Measurements from ENCODE around the gene RBM8A. TPM values are rescaled to one million over a fixed set of nuclear protein-coding genes. Genes with fewer than 3 reads are reported as not detected.

Gene RBM8A
- total and polyA plus RNA-seq, 2 donors (not counting 1 experiment from before 2014, with no cell fraction given): 137 to 169 TPM

DNA sequence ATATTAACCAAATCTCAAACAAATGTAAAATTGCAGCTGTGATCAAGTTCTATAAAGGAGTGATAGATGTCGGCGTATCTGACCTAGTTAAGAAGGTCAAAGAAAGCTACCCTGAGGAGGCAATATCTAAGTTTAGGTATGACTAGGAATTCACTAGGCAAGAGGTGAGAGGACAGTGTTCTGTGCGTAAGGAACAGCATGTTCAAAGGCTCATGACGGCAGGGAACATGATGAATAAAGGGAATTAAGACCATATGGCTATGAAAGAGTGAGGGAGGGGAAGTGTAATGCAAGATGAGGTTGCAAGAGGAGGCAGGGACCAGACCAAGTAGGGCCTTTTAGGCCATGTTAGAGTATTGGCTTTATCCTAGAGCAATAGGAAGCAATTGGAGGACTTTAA, 21.9 kb upstream of the RBM8A start:
- ChIA-PET POLR2A (interaction anchor here (0.7 to 0.8 kb wide), 2 partner anchors 8 to 10 kb away, joined by 3 read pairs; partner anchors contain the start of gene LIX1L), CTCF (interaction anchor here (0.8 to 2.1 kb wide), 3 partner anchors 18 to 104 kb away, joined by 3 to 5 read pairs (median 4); partner anchors contain the start of genes NUDT17 and RBM8A)
- Mint-ChIP-seq H3K27me3 (no peaks in the 10 kb centered on the region), H3K27ac (no peak overlapping the region), H3K4me1 (peaks cover 12% of the 10 kb centered on the region), H3K9me3 (ENCODE audit: insufficient read depth) (no peaks in the 10 kb centered on the region), H3K4me3 (no peak overlapping the region)
- Histone ChIP-seq H3K4me1 (ENCODE audit: control insufficient read depth in 2 of 2, insufficient read depth in 2 of 2, low read length in 2 of 2) (no peaks in the 10 kb centered on the region), H3K79me2 (ENCODE audit: control insufficient read depth, insufficient read depth, low read length) (peaks cover 51% of the 10 kb centered on the region), H3K27ac (ENCODE audit: low read length in 2 of 2) (no peak overlapping the region), H3K27me3 (replicated peaks in 1 of 4; ENCODE audit: control extremely low read depth in 1 of 4, control insufficient read depth in 3 of 4, insufficient read depth in 4 of 4, low read length in 3 of 4) (no peaks in the 10 kb centered on the region), H2AFZ (ENCODE audit: insufficient read depth, low read depth, low read length, poor library complexity, severe bottlenecking) (no peak overlapping the region), H3K4me2 (replicated peaks; ENCODE audit: low read depth, low read length, poor library complexity, severe bottlenecking) (no peak overlapping the region), H3K4me3 (ENCODE audit: control extremely low read depth in 1 of 5, extremely low read depth in 1 of 5, insufficient read depth in 1 of 5, low read depth in 2 of 5, low read length in 4 of 5) (no peak overlapping the region), H3K36me3 (replicated peaks in 1 of 2; ENCODE audit: control extremely low read depth in 1 of 2, control insufficient read depth in 1 of 2, extremely low read depth in 1 of 2, insufficient read depth in 2 of 2, low read length in 1 of 2) (peaks cover 1 to 19% of the 10 kb centered on the region in 2 experiments), H3K9me3 (ENCODE audit: control extremely low read depth in 1 of 3, control insufficient read depth in 2 of 3, insufficient read depth in 1 of 3, low read length in 2 of 3) (no peaks in the 10 kb centered on the region), H4K20me1 (ENCODE audit: control insufficient read depth, insufficient read depth, low read length, poor library complexity, severe bottlenecking) (no peaks in the 10 kb centered on the region), H3K9ac (ENCODE audit: low read length) (no peak overlapping the region)
- intact Hi-C loops (cut with micrococcal nuclease): no loop called here
- ATAC-seq (ENCODE audit: low read depth) (no peak), DNase-seq (no peak)
- TF ChIP-seq CTCF (IDR thresholded peaks at IDR 0.05): no peak
- no peak for TF ChIP-seq EZH2 (IDR thresholded peaks at IDR 0.05; ENCODE audit: borderline replicate concordance, insufficient read depth, low read depth, low read length, poor library complexity, severe bottlenecking)
- WGBS (ENCODE audit: insufficient coverage): 93% methylated on average over 4 of the region's 4 CpGs

DNA sequence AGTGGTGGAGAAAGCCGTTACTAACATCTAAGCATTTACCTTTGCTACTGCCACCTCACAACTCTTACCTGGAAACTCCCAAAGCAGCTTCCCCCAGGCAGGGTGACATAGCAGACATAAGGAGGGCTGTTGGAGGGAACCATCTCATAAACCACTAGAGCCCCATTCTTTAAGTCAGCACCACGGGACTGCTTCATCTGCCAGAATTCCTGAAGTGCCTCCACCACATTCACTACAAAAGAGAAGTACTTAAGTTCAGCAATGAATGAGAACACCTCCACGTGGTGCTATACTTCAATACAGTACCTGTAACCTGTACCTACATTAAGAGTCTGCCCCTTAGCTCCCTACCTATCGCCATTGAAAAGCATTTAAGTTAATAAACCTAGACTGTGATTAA, 20.3 kb upstream of the RBM8A start:
- Histone ChIP-seq H3K27ac (ENCODE audit: low read length in 2 of 2) (no peak overlapping the region), H3K36me3 (replicated peaks in 1 of 2; ENCODE audit: control extremely low read depth in 1 of 2, control insufficient read depth in 1 of 2, extremely low read depth in 1 of 2, insufficient read depth in 2 of 2, low read length in 1 of 2) (peaks cover 3 to 25% of the 10 kb centered on the region in 2 experiments), H4K20me1 (ENCODE audit: control insufficient read depth, insufficient read depth, low read length, poor library complexity, severe bottlenecking) (no peaks in the 10 kb centered on the region), H3K79me2 (ENCODE audit: control insufficient read depth, insufficient read depth, low read length) (peaks cover 38% of the 10 kb centered on the region), H3K27me3 (replicated peaks in 1 of 4; ENCODE audit: control extremely low read depth in 1 of 4, control insufficient read depth in 3 of 4, insufficient read depth in 4 of 4, low read length in 3 of 4) (no peaks in the 10 kb centered on the region), H3K9me3 (ENCODE audit: control extremely low read depth in 1 of 3, control insufficient read depth in 2 of 3, insufficient read depth in 1 of 3, low read length in 2 of 3) (no peaks in the 10 kb centered on the region), H2AFZ (ENCODE audit: insufficient read depth, low read depth, low read length, poor library complexity, severe bottlenecking) (no peak overlapping the region), H3K4me2 (replicated peaks; ENCODE audit: low read depth, low read length, poor library complexity, severe bottlenecking) (no peak overlapping the region), H3K4me1 (ENCODE audit: control insufficient read depth in 2 of 2, insufficient read depth in 2 of 2, low read length in 2 of 2) (no peaks in the 10 kb centered on the region), H3K4me3 (ENCODE audit: control extremely low read depth in 1 of 5, extremely low read depth in 1 of 5, insufficient read depth in 1 of 5, low read depth in 2 of 5, low read length in 4 of 5) (no peak overlapping the region), H3K9ac (ENCODE audit: low read length) (no peak overlapping the region)
- Mint-ChIP-seq H3K4me1 (peaks cover 8% of the 10 kb centered on the region), H3K27me3 (no peaks in the 10 kb centered on the region), H3K9me3 (ENCODE audit: insufficient read depth) (no peaks in the 10 kb centered on the region), H3K4me3 (no peak overlapping the region), H3K27ac (no peak overlapping the region)
- TF ChIP-seq EZH2 (IDR thresholded peaks at IDR 0.05; ENCODE audit: borderline replicate concordance, insufficient read depth, low read depth, low read length, poor library complexity, severe bottlenecking) (no peak), CTCF (IDR thresholded peaks at IDR 0.05) (no peak)
- intact Hi-C loops (cut with micrococcal nuclease): no loop called here
- POLR2A ChIA-PET: interaction anchor here (0.8 kb wide), 1 partner anchor 20 kb away, joined by 3 read pairs; the partner anchor contains the start of gene RBM8A
- ATAC-seq (ENCODE audit: low read depth) (no peak), DNase-seq (no peak)
- 100% methylated on average over 2 of the region's 4 CpGs for WGBS (ENCODE audit: insufficient coverage)
- CTCF ChIA-PET: no interaction called here
